NCI-H2196 (cell line): Measurements from ENCODE around the gene PLEKHG5.
"Not testable (repeated sequence)": the region's sequence is repeated elsewhere in the genome, so short reads cannot be mapped to it uniquely, and the experiment has no call there.

Source experiments
- DNase-seq: peaks from one replicate; lab custom pipeline; 2025; ENCODE audit not compliant: unreplicated experiment; lab: John Stamatoyannopoulos, UW

The PLEKHG5 gene

DNA sequence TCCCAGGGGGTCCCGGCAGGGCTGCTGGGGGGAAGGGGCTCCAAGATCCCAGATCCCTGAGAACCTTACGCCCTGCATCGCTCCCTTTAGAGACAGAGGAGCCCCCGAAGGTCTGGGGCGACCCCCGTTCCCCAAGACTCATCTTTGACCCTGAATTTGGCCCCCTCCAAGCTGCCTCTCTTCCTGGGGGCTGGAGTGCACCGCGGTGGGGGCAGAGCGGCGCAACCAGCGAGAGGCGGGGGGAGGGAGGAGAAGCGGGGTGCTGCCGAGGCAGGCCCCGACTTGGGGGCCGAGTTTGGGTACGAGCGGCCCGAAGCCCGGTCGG is 5.4 kb upstream of the PLEKHG5 start:
- no peak for DNase-seq

DNA sequence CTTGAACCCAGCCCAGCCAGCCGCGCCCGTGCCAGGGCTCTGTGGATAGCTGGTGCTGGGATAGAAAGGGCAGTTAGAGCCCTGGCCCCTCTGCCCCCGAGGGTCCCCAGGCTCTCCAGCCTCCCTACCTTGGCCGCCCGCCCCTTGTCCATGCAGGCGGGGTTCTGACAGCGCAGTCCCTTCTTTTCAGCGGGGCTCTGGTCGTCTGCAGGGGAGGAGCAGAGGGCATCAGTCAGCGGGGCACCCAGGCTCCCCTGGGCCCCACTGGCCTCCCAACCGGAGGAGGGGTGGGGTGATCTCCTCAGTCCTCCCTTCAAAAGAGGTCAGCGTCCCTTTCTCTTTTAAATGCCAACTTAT is 4.9 kb upstream of the PLEKHG5 start:
- DNase-seq = no peak

DNA sequence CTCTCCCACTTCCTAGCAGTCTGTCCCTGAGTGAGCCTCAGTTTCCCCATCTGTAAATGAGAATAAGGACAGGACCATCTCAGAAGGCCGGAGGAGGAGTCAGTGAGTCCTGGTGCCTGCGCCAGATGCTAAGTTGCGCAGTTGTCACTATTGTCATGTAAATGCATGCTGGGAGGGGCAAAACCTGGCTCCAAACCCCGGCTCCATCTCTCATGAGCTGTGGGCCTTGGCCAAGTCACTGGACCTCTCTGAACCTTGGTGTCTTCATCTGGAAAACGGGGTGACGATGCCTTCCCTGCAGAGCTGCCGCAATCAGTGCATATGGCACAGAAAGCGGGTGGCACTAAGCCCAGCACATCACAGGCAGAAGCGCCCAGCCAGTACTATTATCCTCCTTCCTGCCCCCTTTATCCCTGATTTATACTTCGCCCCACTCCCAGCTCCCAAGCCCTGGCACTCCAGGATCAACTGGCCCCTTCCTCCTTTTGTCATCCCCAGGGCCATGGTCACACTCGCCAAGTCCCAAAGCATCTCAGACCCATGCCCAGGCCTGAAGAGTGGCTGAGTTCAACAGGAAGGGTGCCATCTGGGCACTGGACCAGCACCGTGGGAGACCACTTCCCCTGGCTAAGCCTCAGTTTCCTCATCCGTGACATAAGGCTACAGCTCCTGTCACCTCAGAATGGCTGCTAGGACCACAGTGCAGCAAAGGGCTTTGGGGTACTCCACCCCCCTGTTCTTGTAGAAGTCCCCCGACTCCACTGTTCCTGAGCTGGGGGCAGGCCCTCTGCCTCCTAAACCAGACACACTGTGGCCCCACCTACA is 4.3 kb upstream of the PLEKHG5 start:
- no peak for DNase-seq

DNA sequence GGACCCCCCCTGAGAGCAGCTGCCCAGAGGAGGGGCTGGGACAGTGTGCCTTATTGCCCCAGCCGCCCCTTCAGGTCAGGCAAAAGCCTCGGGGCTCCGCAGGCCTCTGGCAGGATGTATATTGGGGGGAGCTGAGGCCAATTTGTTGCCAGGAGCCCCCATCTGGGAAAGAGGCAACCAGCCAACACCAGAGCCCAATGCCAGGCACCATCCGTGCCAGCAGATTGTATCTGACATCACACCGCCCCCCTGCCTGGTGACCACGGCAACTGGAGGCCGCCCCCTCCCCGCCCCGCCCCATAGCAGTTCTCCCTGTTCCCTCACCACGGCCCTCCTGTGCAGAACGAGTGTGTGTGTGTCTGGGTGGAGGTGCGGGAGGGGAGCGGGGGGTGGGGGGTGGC is 3.6 kb upstream of the PLEKHG5 start:
- DNase-seq = peak; percentile 33

DNA sequence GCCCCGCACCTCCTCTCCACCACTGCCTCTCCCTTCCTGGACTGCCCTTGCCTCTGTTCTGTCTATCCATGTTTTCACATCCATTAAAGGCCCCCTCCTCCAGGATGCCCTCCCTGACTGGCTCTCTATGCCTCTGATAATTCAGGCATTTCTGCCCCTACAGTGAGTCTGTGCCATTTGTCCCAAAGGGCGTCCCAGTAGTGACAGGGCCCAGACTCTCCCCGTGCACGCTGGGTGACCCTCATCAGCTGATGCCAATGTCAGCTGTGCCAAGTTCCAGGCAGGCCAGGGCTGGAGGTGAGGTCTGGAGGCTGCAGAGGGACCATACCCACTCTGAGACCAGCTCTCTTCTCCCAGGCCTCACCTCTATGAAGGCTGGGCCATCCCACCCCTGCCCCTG is 3.2 kb upstream of the PLEKHG5 start:
- no peak for DNase-seq

DNA sequence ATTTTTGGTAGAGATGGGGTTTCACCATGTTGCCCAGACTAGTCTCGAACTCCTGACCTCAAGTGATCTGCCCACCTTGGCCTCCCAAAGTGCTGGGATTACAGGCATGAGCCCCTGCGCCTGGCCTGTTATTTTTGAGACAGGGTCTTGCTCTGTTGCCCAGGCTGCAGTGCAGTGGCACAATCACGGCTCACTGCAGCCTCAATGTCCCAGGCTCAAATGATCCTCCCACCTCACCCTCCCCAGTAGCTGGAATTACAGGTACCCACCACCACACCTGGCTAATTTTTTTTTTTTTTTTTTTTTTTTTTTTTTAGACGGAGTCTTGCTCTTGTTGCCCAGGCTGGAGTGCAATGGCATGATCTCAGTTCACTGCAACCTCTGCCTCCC is 2.4 kb upstream of the PLEKHG5 start:
- not testable (repeated sequence) for DNase-seq

DNA sequence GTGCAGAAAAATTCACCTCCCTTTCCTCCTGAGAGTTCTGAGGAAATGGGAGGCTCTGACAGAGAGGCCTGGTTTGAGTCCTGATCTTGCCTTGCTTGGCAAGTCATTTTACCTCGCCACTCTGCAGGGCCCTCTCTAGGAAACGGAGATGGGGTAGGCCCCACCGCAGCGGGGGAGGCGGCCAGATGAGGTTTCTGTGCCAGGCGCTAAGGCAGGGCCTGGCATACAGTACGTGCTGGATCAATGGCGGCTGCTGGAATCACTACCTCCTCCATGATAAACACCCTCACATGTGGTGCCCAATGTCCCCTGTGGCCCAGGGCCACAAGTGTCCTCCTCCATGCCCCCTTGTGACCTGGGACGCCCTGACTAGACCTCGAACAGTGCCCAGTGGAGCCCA is 499 bp upstream of the PLEKHG5 start:
- DNase-seq = no peak

DNA sequence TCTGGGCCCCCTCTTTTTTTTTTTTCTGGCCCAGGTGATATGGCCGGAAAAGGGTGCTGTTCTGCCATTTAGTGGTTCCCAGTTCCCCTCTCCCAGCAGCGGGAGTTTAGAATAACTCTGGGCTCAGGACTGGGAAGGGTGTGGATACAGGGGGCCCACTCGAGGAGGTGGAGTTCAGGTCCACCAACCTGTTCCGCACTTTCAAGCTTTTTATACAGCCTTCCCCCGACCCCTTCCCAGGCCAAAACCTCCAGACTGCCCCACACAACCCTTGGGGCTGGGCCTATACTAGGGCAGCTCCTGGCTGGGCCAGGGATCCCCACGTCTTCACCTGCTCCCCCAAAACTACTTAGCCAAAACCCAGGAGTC is 402 bp downstream of the PLEKHG5 start:
- no peak for DNase-seq

DNA sequence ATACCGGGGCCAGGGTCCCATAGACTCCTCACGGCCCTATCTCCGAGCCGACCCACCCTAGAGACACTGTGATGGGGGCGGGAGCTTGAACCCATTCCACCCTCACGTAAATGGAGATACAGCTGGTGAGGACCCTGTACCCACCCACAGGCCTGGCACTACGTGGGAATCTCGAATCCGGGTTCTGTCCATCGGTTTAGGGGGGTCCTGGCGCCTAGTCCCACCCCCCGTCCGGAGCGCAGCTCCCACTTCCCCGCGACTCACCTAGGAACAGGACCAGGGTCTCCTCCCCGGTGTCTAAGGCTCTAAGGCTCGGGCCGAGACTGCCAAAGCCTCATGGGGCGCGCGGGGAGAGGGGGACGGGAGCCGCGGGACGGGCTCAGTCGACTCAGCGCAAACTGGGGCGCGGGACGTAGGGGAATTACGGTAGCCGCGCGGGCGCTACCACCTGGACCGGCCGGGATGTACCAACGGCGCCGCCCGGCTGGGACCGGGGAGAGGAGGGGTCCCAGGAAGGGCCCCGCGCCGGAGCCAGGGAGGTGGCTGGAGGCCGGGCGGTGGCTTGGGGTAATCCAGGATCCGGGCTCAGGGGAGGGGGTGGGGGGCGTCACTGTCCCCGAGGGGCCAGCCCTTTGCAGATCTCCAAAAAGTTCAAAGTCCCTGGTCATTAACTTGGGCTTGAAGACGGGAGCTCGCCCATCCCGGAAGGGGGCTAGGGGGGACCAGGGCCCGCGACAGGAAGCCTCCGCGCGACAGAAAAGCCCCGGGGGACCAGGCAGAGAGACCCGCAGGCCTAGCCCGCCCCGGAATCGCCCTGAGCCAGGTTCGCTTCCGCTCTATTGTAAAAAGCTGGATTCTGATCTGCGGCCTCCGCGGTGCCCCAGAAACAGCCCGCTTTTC is 1.0 kb downstream of the PLEKHG5 start:
- peak; percentile 60 for DNase-seq

DNA sequence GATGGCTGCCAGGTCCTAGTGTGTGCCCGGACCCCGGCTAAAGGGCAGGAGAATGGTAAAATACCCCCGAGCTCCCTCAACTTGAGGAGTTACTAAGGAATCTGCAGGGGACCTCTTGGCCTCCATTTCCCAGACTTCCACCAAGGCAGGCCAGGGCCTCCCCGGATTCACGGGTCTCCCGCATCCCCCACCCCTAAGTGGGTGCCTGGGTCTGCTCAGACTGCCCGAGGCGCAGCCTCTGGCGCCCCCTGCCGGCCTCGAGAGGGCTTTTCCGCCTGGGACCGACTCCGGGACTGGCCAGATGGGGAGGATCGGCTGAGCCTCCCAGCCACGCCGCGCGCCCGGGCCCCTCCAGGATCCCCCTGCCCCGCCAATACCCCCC is 1.7 kb downstream of the PLEKHG5 start:
- DNase-seq = peak; percentile 81

DNA sequence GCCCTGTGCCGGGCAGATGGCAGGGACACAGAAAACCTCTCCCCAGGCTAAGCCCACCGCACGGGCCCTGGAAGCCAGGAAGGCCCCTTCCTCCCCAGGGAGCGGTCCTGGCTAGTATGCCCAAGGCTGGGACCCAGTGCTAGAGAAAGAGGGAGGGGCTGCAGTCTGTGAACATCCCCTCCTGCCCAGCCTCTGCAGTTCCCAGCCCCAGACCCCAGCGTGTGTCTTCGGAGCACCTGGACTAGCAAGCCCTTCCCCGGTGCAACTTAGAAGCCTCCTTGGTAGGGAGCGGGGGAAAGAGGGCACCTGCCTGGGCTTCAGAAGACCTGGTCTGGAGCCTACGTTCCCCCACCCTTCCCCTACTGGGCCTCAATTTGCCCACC is 2.1 kb downstream of the PLEKHG5 start:
- DNase-seq = no peak

DNA sequence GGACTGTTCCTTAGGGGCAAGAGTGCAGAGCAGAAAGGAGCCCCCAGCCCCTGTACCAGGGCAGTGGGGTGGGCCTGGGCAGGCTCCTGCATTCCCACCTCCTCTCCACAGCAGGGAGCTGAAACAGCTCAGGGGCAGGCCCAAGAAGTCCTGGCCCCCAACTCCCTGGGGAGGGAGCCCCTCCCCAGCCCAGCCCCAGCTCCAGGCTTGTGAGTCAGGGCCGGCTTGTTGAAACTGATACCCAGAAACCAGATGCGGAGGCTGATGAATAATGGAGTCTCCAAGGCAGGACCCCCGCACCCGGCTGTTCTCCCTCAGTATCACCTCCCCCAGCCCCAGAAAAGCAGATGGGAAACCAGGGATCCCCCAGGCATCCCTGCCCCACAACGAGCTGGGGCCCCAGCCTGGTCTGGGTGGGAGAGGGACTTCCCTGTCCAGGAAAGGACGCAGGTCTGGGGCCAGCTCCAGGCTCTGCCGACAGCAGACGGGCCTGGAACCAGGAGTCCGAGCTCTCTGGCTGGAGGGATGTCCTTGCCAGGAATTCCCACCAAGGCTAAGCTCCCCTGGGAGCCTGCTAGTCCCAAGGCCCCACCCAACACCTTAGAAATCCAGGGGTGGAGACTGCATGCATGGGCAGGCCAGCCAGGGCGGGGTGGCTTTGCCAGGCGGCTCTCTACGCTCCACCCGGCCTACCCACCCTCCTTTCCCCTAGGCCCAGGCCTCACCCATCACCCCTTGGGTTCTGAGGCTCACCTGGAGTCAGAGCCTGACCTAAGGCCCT is 2.7 kb downstream of the PLEKHG5 start:
- no peak for DNase-seq

DNA sequence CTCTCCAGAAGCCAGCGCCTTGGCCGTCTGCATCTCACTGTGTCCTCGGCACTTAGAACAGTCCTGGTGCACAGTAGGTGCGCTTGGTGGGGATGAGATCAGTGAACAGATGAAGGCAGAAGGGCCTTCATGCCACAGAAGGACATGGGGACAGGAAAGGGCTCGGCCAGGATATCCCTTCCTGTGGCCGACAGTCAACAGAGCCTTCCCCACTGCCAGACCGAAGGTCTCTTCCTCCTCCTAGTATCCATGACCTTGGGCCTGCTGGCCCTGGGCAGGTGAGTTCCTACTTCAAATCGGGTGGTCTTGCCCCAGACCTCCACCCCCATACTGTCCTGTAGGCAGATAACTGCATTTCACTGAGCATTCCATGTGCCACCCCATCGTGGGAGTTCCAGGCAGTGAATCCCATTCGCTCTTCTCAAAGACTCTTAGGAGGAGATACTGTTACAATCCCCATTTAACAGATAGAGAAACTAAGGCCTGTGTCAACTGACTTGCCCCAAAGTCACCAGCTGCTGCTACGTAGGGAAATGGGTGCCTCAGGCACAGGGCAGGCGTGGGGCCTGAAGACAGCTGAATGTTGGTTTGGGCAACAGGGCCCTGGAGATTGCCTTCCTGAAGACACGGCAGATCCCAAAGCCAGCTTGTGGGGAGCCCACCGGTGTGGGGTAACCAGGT is 3.5 kb downstream of the PLEKHG5 start:
- no peak for DNase-seq

DNA sequence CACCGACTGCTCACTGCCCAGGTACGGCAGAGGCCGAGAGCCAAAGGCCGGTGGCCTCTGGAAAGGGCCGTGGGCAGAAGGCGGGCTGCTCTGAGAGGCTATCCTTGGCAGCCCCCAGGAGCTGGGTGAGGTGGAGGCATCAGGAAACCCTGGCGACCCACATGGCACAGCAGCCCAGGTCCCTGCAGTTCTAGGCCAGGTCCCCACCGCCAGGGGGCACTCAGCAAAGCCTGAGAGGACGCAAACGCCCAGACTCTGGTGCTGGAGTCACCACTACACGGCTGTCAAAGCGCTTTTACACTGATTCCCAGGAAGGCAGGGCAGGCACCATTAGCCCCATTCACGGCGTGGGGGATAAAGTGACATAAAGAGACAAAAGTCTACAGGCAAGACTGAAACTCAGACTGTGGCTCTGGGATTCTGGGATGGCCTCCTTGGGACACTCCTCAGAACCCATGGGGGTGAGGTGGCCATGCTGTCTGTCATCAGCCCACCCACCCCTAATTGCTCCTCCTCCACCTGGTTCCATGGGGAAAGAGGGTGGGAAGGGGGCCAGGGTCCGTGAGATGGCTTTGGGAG is 4.9 kb downstream of the PLEKHG5 start:
- DNase-seq = peak; percentile 85

DNA sequence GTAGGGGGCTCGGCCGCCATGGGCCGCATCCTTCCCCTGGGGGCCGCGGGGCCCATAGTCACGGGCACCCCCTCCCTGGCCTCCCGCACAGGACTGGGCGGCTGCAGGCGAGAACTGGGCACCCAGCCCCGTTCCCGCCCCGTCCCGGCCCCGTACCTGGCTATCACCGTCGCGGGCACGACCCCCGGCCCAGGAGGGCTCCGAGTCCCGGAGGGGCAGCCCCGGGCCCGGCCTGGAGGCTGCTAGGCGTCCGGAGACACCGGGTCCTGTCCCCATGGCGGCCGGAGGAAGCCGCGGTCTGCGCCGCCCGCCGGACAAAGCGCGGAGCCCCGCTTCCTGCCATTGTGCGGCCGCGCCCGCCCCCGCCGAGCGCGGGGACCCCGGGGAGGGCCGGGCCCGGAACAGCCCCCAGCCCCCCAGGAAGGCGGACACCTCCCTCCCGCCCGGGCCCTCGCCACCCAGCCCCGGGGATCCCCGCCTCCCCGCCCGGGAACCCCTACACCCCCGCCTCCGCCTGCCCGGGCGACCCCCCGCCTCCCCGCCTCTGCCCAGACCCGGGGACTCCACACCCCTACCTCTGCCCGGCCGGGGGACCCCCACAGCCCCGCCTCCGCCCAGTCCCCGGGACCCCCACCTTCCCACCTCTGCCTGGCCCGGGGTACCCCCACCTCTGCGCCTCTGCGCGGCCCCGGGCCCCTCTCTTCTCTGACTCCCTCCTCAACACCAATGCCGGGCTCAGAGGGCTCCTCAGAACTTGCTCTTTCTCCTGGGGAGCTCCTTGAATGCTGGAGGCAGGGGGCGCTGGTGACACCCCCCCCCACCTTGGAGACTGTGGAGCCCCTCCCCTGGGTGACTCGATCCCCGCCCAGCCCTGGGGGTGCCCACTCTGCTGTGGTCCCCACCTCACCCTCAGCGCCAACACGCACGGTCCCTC is 6.0 kb downstream of the PLEKHG5 start:
- no peak for DNase-seq

DNA sequence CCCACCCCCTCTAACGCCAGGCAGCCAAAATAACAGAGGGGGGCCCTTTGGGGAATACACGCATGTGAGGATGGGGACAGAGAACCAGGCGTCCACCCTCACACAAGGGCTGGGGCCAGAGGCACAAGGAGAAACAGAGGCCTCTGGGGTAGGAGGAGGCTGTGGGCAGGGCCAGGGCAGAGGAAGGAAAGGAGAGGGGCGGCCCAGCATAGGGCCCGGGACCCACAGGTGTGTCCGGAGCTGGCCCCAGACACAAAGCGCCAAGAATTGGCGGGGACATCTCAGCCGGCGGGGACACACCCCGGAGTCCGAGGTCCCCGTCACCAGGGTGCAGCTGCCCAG is 6.7 kb downstream of the PLEKHG5 start:
- no peak for DNase-seq

DNA sequence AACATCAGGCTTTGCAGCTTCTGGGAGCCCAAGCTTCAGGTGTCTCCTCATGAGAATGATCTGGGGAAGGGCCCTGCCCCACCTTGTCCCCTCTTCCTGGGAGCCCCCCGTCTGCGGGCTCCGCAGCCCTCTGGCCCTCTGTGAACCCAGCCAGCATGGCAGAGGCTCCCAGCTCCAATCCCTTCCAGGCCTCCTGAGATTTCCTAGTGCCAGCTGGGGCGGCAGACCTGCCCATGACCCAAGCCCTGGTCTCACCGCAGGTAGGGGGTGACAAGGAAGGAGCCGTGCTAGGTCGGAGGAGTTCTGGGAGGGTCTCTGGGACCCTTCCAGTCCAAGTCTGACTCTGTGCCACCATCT is 7.7 kb downstream of the PLEKHG5 start:
- no peak for DNase-seq

DNA sequence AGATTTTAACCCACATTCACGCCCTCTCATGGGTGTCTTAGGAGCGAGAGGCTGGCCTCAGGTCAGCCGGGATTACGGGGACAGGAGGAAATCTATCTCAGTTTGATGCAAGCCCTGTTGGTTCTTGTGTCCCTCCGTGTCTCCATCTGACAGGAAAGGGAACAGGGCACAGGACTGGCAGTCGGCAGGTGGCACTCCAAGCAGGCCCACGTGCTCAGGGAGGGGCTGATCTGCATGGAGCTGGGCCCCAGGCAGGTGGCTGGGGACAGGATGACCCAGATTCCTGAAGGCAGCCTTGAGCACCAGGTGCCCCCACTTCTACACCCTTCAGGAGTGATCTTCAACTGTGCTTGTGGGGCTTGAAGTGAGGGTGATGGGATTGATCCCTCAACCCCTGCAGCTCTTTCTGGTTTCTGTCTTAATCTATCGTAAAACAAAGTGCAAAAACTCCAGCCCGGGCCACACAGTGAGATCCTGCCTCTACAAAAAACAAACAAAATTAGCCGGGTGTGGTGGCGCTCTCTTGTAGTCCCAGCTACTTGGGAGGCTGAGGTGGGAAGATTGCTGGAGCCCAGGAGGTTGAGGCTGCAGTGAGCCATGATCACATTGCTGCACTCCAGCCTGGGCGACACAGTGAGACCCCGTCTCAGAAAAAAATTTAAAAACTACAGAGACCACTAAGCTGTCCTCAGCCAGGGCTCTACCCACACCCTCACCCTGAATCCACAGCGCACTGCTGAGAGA is 8.3 kb downstream of the PLEKHG5 start:
- DNase-seq = peak; percentile 41

DNA sequence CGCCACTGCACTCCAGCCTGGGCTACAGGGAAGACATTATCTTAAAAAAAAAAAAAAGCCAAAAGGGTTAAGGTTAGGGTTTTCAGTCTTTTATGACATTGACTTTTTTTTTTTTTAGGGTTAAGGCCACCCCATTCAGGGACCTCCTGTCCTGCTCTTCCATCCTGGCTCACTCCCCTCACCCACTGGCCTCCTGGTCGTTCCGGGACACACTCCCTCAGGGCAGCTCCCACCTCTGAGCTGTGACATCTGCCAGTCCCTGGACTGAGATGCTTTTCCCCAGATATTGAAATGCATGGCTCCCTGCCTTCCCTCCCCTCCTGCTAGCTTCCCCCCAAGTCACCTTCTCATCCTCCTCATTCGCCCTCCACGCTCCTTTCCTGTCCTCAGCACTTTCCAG is 9.6 kb downstream of the PLEKHG5 start:
- no peak for DNase-seq
